ENCODE measurements around the gene CD69.

Gene CD69

DNA sequence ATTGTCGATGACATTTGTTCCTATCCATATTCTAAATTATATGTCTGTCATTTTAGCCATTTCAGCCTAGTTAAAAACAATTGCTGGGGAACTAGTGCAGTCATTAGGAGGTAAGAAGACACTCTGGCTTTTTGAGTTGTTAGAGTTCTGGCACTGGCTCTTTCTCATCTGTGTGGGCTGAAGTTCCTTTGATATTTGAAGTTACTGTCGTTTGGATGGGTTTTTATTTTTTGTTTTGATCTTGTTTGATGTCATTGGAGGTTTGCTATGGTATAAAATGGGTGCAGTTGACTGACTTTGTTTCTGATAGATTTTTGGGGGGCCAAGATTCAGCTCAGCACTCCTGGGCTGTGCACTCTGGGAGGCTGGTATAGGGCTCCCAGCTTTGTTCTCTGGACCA, 20.7 kb upstream of the CD69 start:
- DNase-seq (ENCODE audit: low read depth in 2 of 2) = no peak

GRCh38 chr12:9779209-9779608, 18.5 kb upstream of the CD69 start:
- DNase-seq (ENCODE audit: low read depth in 2 of 2) = no peak

- DNase-seq (ENCODE audit: low read depth in 2 of 2) = no peak
Measured at GRCh38 chr12:9776781-9777180, 16.1 kb upstream of the CD69 start.

GRCh38 chr12:9773216-9773877, 12.6 kb upstream of the CD69 start:
- DNase-seq (ENCODE audit: low read depth in 2 of 2) = no peak

DNA sequence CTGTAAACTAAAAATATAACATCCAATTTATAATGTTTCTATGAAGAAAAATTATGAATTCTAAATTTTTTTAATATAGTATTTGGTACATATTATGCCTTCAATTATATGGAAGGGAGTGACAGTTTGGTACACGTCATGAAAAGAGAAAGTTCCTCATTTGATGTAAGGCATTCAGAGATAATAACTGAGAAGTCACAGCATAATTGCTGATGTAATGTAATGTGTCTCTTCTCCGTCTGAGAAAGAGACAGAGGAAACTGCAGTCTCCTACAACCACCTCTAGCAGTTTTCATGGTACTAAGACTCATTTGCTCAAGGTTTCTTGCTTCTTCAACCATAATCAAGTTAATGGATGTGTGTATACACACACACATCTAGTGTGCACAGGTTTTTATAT, 2.3 kb upstream of the CD69 start:
- no peak for DNase-seq (ENCODE audit: low read depth in 2 of 2)

DNA sequence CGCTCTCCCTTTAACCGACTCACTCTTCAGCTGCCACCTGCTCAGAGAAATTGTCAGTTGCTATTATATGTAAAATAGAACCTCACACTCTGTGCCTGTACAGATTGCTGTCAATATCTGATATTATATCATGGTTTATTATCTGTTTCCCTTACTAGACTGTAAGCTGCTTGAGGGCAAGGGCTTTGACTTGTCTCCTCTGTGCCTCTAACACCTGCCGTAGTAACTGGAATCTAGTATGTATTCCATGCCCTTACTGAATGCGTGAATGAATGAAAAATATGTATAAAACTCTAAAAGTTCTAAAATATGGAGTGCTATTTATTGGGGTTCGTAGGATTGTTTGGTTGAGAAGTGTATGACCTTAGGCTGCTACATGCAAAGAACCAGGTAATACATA, 1.7 kb upstream of the CD69 start:
- DNase-seq (ENCODE audit: low read depth in 2 of 2) = no peak

DNA sequence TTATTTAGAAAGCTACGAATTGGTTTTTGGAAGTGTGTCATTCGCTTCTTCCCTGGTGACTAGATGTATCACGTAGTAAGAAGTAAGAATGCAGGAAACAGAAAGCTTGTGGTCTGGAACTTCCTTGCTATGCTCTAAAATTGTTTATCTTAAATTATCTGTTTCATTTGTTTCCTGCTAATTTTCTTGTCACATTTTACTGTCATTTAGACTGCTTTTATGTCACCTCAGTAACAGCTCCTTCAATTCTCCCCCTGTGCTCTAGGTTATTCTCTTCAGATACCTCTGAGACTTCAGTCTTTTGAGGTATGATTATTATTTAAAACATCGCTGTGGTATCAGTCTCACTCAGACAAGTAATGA, 699 bp upstream of the CD69 start:
- DNase-seq (ENCODE audit: low read depth in 2 of 2) = no peak

DNA sequence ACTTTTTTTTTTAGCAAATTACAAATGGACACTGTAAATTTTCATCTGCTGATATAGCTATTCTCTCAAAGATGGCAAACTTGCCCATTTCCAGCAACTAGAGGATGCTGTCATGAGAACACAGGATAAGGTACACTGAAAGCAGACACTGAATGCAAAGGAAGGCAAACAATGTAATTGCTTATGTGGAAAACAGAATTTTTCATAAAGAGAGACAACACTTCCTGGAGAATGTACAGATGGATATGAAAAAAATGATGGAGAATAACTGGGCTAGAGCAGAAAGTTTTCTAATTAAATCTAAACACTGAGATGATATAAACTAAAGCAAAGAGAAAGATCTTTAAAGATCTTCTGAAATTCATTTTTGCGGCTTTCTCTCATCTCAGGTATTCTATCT, 581 bp downstream of the CD69 start:
- no peak for DNase-seq (ENCODE audit: low read depth in 2 of 2)

DNA sequence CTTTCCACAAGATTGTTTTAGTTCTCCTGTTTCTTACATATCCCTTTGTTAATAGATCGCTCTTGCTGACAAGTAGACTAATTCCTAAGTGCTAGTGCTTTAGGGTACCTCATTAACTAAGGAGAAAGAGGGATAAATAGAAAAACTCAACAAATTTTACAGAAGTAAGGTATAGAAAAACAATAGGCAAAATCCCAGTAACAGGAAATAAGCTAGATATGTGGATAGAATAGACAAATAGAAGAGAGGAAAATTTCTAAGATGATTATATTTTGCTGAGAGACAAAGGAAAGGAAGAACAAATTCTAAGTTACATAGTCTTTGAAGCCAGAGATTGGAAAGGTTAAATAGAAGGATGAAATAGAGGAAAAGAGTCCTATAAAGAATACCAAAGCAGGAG, 1.0 kb downstream of the CD69 start:
- no peak for DNase-seq (ENCODE audit: low read depth in 2 of 2)

- no peak for DNase-seq (ENCODE audit: low read depth in 2 of 2)
Measured at GRCh38 chr12:9758119-9758518, 2.6 kb downstream of the CD69 start.

GRCh38 chr12:9757433-9758025, 3.2 kb downstream of the CD69 start:
- DNase-seq (ENCODE audit: low read depth in 2 of 2) = no peak

DNA sequence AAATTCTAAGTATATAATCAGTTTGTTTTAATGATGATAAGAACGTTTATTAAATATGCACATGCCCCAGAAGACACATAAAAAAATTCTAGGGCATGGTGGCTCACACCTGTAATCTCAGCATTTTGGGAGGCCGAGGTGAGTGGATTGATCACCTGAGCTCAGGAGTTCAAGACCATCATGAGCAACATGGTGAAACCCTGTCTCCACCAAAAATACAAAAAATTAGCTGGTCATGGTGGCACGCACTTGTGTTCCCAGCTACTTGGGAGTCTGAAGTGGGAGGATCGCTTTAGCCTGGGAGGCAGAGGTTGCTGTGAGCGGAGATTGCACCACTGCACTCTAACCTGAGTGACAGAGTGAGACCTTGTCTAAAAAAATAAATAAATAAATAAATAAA, 4.0 kb downstream of the CD69 start:
- DNase-seq (ENCODE audit: low read depth in 2 of 2) = no peak

DNA sequence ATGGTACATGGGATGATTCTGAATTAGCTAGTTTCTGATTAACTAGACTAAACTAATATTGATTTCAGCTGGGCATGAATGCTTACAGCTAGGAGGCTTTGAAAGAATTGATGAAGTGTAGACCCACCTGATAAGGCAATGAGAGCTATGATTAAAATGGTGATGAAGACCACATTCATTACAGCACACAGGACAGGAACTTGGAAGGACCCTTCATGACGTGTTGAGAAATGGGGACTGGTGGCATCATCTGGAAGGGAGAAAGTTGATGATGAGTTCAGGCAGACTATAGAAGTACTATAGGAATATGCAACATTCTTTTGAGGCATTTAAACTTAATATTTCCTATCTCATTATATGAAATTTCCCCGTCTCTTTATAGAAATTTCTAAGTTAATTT, 4.5 kb downstream of the CD69 start:
- DNase-seq (ENCODE audit: low read depth in 2 of 2) = no peak

DNA sequence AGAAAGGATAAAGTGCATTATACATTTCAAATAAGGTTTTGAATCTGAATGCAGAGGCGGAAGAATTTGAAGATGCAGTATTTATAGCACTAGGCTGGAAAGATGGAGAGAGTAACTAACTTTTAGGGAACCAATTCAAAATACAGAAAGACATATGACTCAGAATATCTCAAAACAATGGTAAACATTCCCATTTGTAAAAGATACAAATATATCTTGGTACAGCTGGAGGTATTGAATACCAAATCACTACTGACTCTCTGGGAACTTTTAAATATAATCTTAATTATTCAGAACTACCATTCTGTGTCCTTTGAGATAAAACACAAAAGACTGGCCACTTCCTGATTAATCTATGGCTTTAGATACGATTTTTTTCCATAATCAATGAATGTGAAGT, 5.1 kb downstream of the CD69 start:
- no peak for DNase-seq (ENCODE audit: low read depth in 2 of 2)

DNA sequence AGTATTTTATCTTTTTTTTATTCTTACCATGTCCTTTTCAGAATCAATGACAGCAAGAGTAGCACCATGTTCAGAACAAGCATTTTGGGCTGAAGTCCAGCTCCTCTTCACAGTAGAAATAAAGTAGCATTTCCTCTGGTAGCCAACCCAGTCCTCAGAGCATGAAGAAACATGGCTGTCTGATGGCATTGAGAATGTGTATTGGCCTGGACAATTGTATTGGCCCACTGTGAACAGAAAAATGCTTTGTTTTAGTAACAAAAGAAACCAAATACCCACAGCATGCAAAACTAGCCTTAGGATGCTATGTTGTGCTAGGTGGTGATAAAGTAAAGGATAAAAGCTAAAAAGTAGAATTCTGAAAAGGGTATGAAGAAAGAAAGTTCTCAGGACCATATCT, 5.7 kb downstream of the CD69 start:
- DNase-seq (ENCODE audit: low read depth in 2 of 2) = no peak

DNA sequence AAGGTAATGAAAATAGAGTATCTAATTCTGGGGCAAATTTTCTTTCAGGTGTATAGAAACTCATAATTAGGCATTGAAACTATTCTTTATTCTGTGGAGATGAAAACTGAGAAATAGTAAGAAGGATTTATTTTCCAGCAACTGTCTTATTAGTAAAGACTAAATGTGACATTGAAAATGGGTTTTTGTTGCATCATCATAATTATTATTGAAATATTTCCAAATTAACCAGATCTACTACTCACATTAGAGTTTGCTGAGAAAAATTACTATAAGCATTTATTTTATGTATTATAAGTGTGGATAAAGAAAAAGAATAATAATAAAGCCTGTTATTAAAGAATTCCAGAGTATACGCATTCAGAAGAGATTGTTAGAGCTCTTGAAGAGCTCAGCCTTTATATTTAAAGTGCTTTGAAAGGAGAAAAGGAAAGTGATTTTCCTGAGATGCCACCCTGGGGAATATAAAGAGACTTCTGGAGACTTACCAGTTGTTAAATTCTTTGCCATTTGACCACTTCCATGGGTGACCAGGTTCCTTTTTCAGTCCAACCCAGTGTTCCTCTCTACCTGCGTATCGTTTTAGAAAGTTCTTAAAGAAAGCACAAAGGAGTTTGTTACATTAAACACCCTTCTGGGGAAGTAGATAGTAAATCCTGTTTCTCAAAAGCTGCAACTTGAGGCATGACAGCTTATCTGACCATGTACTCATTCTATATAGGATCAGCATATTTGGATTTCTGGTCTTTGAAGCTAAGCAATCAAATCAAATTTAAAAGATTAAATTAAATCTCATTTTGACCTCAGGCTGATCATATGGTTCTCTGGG, 6.4 kb downstream of the CD69 start:
- DNase-seq (ENCODE audit: low read depth in 2 of 2) = no peak

DNA sequence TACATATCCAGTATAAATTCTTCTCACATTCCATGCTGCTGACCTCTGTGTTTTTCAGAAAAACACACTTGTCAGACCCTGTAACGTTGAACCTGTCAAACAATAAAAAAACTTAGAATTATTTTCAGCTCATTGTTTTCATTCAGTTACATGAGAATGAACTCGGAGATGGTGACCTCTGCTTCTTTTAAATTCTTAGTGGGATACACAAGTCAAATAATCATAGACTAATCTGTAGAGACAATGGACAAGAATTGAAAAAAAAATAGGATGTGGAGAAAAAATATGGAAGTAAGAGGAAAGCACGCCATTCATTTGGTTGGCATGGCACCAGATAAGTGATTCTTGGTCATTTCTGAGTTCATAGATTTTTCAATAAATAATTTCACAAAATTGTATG, 7.2 kb downstream of the CD69 start:
- no peak for DNase-seq (ENCODE audit: low read depth in 2 of 2)

GRCh38 chr12:9753073-9753472, 7.6 kb downstream of the CD69 start:
- DNase-seq (ENCODE audit: low read depth in 2 of 2) = no peak

GRCh38 chr12:9752145-9752933, 8.4 kb downstream of the CD69 start:
- no peak for DNase-seq (ENCODE audit: low read depth in 2 of 2)

GRCh38 chr12:9751204-9752144, 9.2 kb downstream of the CD69 start:
- DNase-seq (ENCODE audit: low read depth in 2 of 2) = no peak

Data from stimulated activated CD4-positive, alpha-beta T cell treated with anti-CD3 and anti-CD28 coated beads, Interleukin-12 subunit alpha, Interleukin-12 subunit beta, amount 100 ng/mL, for 24 hours (primary cell).